Colonic mucosa (tissue), 4 donors: ENCODE measurements around the gene GUCY2C. TPM values are rescaled to one million over a fixed set of nuclear protein-coding genes. Genes with fewer than 3 reads are reported as not detected.

ENCODE experiments used
- DNase-seq: peaks from one replicate; pipeline ENCODE4 v3.0.0-alpha.2; 2020
- H3K27ac ChIP-seq: fragments of 200-600 bp; one replicate; pipeline ENCODE4 v1.8.0; 2021
- H3K27me3 ChIP-seq: fragments of 200-600 bp; one replicate; pipeline ENCODE4 v1.8.0; 2021
- H3K36me3 ChIP-seq: fragments of 200-600 bp; one replicate; pipeline ENCODE4 v1.8.0; 2021
- H3K4me1 ChIP-seq: fragments of 200-600 bp; one replicate; pipeline ENCODE4 v1.8.0; 2021; ENCODE audit warnings: mild to moderate bottlenecking
- H3K4me3 ChIP-seq: fragments of 200-600 bp; one replicate; pipeline ENCODE4 v1.8.0; 2021
- H3K9ac ChIP-seq, 2 donors: one replicate each; pipeline ENCODE4 v1.7.0; 2013; ENCODE audit warnings: control low read depth in 2 of 2, low read depth in 2 of 2, low read length in 2 of 2
- H3K9me3 ChIP-seq: fragments of 200-600 bp; one replicate; pipeline ENCODE4 v1.8.0; 2021
- intact Hi-C: fragments of 100-400 bp; cut with DNase I; formaldehyde crosslinking; loops from one replicate; pipeline ENCODE4 v1.14.1; 2022
- total RNA-seq, 2 donors: library from RNA; stranded (reverse); fragmentation: NEBNext Ultra II Directional in 1 of 2; extraction: Animal tissue kit (Norgen Biotek cat#: 25700) in 1 of 2; gene quantifications; one replicate each; pipeline ENCODE4 v1.2.1, GENCODE V29; 2021
- TF ChIP-seq, protein P1 (sequence below): fragments of 200-600 bp; IDR thresholded peaks from one replicate; pipeline ENCODE4 v1.8.0; 2022; ENCODE audit warnings: antibody characterized with exemption, mild to moderate bottlenecking
- donor health status: healthy.
- donor health status: DM: no; HTN: no; CAD: no.
- donor health status: DM: no; HTN: no; CAD: no.

GUCY2C gene
- total RNA-seq, 2 donors from 2014 or later: 52.2 to 74.6 TPM

DNA sequence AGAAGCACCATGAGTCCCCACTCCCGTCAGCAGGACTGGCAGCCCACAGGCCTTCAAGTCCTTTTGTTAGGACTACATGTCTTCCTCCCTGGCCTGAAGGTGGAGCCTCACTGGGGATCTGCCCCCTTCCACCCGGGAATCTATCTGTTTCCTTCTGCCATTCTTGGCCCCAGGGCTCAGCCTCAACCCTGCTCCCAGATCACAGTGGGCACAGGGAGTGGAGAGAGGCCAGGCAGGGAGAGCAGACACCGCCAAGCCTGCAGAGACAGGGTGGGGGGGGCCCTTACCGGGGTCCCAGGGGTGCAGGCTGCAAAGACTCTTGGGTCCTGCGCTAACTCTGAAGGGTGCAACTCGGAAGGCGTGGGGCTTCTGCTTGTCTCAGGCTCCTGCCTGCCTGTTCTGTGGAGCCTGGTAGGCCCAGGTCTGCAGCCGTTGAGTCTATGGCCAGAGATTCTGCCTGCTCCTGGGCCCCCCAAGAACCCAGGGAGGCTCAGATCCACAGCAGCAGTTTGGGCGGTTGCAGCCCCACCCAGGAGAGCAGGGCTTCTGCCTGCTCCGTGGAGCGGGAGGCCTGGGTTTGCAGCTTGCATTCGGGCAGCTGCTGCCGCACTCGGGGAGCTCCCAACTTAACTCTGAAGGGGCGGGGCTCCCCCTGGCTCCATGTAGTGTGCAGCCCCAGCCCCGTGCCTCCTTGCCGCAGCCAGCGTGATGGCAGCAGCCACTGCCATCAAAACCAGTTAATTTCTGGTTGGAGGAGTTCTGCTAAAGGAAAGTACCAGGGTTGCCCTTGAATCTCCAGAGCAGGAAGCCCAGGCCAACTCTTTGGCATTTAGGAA is 107.0 kb downstream of the GUCY2C start:
- Histone ChIP-seq H3K27ac (no peak overlapping the region), H3K4me3 (no peak overlapping the region), H3K4me1 (no peaks in the 10 kb centered on the region), H3K36me3 (no peaks in the 10 kb centered on the region), H3K9me3 (no peaks in the 10 kb centered on the region), H3K9ac (no peak overlapping the region), H3K27me3 (no peaks in the 10 kb centered on the region)
- TF ChIP-seq, protein P1, sequence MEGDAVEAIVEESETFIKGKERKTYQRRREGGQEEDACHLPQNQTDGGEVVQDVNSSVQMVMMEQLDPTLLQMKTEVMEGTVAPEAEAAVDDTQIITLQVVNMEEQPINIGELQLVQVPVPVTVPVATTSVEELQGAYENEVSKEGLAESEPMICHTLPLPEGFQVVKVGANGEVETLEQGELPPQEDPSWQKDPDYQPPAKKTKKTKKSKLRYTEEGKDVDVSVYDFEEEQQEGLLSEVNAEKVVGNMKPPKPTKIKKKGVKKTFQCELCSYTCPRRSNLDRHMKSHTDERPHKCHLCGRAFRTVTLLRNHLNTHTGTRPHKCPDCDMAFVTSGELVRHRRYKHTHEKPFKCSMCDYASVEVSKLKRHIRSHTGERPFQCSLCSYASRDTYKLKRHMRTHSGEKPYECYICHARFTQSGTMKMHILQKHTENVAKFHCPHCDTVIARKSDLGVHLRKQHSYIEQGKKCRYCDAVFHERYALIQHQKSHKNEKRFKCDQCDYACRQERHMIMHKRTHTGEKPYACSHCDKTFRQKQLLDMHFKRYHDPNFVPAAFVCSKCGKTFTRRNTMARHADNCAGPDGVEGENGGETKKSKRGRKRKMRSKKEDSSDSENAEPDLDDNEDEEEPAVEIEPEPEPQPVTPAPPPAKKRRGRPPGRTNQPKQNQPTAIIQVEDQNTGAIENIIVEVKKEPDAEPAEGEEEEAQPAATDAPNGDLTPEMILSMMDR: no peak
- intact Hi-C loops: no loop called here
- DNase-seq: no peak

DNA sequence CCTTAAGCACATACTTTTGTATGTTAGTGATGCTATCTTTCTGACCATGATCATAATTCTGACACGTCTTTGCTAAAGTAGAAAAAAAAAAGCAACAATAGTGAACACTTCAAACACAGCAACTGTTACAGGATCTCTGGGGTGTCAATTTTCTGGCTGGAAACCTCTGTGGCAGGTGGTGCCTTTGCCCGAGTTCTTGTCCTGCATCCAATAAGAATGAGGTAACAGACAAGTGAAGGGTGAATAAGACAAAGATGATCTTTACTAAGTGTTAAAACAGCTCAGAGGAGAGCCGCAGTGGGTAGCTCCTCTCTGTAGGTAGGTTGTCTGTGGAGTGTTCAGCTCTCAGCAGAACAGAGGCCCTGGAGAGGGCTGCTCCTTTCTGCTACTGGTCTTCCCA is 107.8 kb downstream of the GUCY2C start:
- no peak for DNase-seq
- no peaks in the 10 kb centered on the region for H3K36me3 ChIP-seq
- H3K4me1 ChIP-seq: no peaks in the 10 kb centered on the region
- TF ChIP-seq, protein P1: no peak
- no peaks in the 10 kb centered on the region for H3K9me3 ChIP-seq
- H3K4me3 ChIP-seq: no peak overlapping the region
- H3K27me3 ChIP-seq: no peaks in the 10 kb centered on the region
- H3K9ac ChIP-seq: no peak overlapping the region
- H3K27ac ChIP-seq: no peak overlapping the region
- intact Hi-C loops: no loop called here

DNA sequence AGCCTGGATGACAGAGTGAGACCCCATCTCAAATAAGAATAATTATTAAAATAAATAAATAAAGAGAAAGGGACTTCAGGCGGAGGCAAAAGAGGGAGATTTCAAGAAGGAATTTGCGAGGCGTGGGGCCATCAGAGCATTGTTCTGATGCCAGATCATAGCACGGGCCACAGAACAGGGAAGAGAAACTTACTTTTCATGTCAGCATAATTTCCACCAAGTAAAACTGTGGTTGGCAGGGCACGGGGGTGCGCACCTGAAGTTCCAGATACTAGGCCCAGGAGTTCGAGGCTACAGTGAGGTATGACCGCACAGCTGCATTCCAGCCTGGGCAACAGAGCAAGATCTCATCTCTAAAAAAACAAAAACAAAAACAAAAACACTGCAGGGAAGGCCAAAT is 117.8 kb downstream of the GUCY2C start:
- Histone ChIP-seq H3K27me3 (no peaks in the 10 kb centered on the region), H3K9me3 (no peaks in the 10 kb centered on the region), H3K36me3 (no peaks in the 10 kb centered on the region), H3K4me1 (peaks cover 7% of the 10 kb centered on the region), H3K9ac (no peak overlapping the region), H3K4me3 (no peak overlapping the region), H3K27ac (no peak overlapping the region)
- intact Hi-C loops: no loop called here
- TF ChIP-seq, protein P1: no peak
- DNase-seq: no peak

DNA sequence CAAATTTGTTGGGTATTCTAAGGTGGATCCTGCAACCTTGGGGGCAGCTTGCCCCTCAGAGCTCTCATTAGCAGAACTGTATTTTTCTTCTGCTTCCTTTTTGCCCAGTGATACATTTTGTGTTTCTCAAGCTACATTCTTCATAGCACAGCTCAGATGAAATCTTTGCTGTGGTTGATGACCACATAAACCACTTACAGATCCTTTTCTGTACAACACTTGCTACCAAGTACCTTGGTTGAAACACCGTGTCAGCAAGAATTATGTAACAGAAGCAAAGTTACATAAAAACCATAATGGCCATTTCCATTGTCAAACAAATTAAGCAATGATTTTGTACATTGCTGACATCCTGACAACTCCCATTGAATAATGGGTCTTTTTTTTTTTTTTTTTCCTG is 119.1 kb downstream of the GUCY2C start:
- H3K27me3 ChIP-seq: no peaks in the 10 kb centered on the region
- H3K4me1 ChIP-seq: peaks cover 7% of the 10 kb centered on the region
- TF ChIP-seq, protein P1: no peak

DNA sequence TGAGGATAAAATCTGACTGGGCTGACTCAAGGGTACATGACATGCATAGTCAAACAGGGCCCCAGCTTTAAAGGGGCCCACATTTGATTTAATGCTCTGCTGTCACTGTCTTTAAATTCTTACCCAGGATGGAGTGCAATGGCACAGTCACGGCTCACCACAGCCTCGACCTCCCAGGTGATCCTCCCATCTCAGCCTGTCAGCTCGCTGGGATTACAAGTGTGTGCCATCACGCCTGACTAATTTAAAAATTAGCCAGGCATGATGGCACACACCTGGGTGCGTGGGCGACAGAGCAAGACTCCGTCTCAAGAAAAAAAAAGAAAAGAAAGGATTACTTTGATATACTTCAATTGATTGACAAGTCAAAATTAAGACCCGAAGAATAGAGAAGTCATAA is 119.5 kb downstream of the GUCY2C start:
- no peaks in the 10 kb centered on the region for H3K27me3 ChIP-seq
- DNase-seq: no peak
- intact Hi-C loops: no loop called here
- H3K4me3 ChIP-seq: no peak overlapping the region
- no peak overlapping the region for H3K27ac ChIP-seq
- no peaks in the 10 kb centered on the region for H3K36me3 ChIP-seq
- peaks cover 7% of the 10 kb centered on the region for H3K4me1 ChIP-seq
- H3K9ac ChIP-seq: no peak overlapping the region
- TF ChIP-seq, protein P1: no peak
- no peaks in the 10 kb centered on the region for H3K9me3 ChIP-seq

More for the DNA sequence above, 119.1 kb downstream of the GUCY2C start:
- H3K27ac ChIP-seq: no peak overlapping the region
- H3K9me3 ChIP-seq: no peaks in the 10 kb centered on the region
- no peak for DNase-seq
- no peaks in the 10 kb centered on the region for H3K36me3 ChIP-seq
- no peak overlapping the region for H3K4me3 ChIP-seq
- intact Hi-C loops: no loop called here
- H3K9ac ChIP-seq: no peak overlapping the region
